MM.1S (cell line): ENCODE measurements around the gene PGA3.

Experiments
- DNase-seq: peaks from one replicate; pipeline ENCODE4 v3.0.0-alpha.2; 2015
- H2AFZ ChIP-seq: fragments of 300-600 bp; sonication (generic); 2 replicates; pipeline ENCODE4 v1.6.0; 2016; ENCODE audit warnings: antibody characterized with exemption, low read length
- H3F3A ChIP-seq: fragments of 300-600 bp; sonication (generic); 2 replicates; pipeline ENCODE4 v1.6.1; 2016; ENCODE audit warnings: mild to moderate bottlenecking, antibody characterized with exemption, low read length, moderate library complexity, mixed read lengths; ENCODE audit not compliant: insufficient read depth
- H3K27ac ChIP-seq: fragments of 300-600 bp; sonication (generic); 2 replicates; pipeline ENCODE4 v1.5.1; 2016; ENCODE audit warnings: mild to moderate bottlenecking, low read length
- H3K27me3 ChIP-seq: fragments of 300-600 bp; sonication (generic); replicated peaks from 2 replicates; pipeline ENCODE4 v1.6.0; 2016; ENCODE audit warnings: low read length; ENCODE audit not compliant: insufficient read depth
- H3K36me3 ChIP-seq: fragments of 300-600 bp; sonication (generic); replicated peaks from 2 replicates; pipeline ENCODE4 v1.6.1; 2016; ENCODE audit warnings: mild to moderate bottlenecking, low read length, mixed read lengths; ENCODE audit not compliant: insufficient read depth
- H3K4me1 ChIP-seq: fragments of 300-600 bp; sonication (generic); 2 replicates; pipeline ENCODE4 v1.6.1; 2016; ENCODE audit warnings: low read length, mixed read lengths
- H3K4me2 ChIP-seq: fragments of 300-600 bp; sonication (generic); 2 replicates; pipeline ENCODE4 v1.6.0; 2016; ENCODE audit warnings: low read depth, low read length
- H3K4me3 ChIP-seq: fragments of 300-600 bp; sonication (generic); 2 replicates; pipeline ENCODE4 v1.5.1; 2016; ENCODE audit warnings: low read length, mixed read lengths
- H3K79me2 ChIP-seq: fragments of 300-600 bp; sonication (generic); 2 replicates; pipeline ENCODE4 v1.6.1; 2016; ENCODE audit warnings: mixed run types, low read length, mixed read lengths
- H3K9ac ChIP-seq: fragments of 300-600 bp; sonication (generic); 2 replicates; pipeline ENCODE4 v1.6.1; 2016; ENCODE audit warnings: low read length, mixed read lengths
- H3K9me2 ChIP-seq: fragments of 300-600 bp; sonication (generic); replicated peaks from 2 replicates; pipeline ENCODE4 v1.6.1; 2016; ENCODE audit warnings: mild to moderate bottlenecking, low read length, mixed read lengths; ENCODE audit not compliant: insufficient read depth
- H3K9me3 ChIP-seq: fragments of 300-600 bp; sonication (generic); replicated peaks from 2 replicates; pipeline ENCODE4 v1.6.1; 2016; ENCODE audit warnings: mild to moderate bottlenecking, low read length, mixed read lengths; ENCODE audit not compliant: insufficient read depth
- H4K20me1 ChIP-seq: fragments of 300-600 bp; sonication (generic); 2 replicates; pipeline ENCODE4 v1.6.1; 2016; ENCODE audit warnings: mild to moderate bottlenecking, low read length, moderate library complexity, mixed read lengths; ENCODE audit not compliant: insufficient read depth
- EZH2 ChIP-seq: fragments of 300-600 bp; sonication (generic); optimal IDR thresholded peaks from 2 replicates; pipeline ENCODE3; 2017; ENCODE audit warnings: low read depth, mild to moderate bottlenecking, antibody characterized with exemption, low read length, mixed read lengths
- EZH2phosphoT487 ChIP-seq: fragments of 300-600 bp; sonication (generic); IDR thresholded peaks from 2 replicates; pipeline ENCODE4 v1.6.1; 2018; ENCODE audit warnings: antibody characterized with exemption, low read length
- TF ChIP-seq, protein P1 (sequence below): fragments of 300-600 bp; sonication (generic); IDR thresholded peaks from 2 replicates; pipeline ENCODE4 v1.5.1; 2016; ENCODE audit warnings: antibody characterized with exemption, low read length, mixed read lengths

The PGA3 gene

GRCh38 chr11:61195719-61196118, 7.6 kb upstream of the PGA3 start:
- H3K27ac ChIP-seq: no peak overlapping the region
- no peaks in the 10 kb centered on the region for H3K9me2 ChIP-seq
- TF ChIP-seq EZH2 (no peak), EZH2phosphoT487 (no peak)
- TF ChIP-seq, protein P1, sequence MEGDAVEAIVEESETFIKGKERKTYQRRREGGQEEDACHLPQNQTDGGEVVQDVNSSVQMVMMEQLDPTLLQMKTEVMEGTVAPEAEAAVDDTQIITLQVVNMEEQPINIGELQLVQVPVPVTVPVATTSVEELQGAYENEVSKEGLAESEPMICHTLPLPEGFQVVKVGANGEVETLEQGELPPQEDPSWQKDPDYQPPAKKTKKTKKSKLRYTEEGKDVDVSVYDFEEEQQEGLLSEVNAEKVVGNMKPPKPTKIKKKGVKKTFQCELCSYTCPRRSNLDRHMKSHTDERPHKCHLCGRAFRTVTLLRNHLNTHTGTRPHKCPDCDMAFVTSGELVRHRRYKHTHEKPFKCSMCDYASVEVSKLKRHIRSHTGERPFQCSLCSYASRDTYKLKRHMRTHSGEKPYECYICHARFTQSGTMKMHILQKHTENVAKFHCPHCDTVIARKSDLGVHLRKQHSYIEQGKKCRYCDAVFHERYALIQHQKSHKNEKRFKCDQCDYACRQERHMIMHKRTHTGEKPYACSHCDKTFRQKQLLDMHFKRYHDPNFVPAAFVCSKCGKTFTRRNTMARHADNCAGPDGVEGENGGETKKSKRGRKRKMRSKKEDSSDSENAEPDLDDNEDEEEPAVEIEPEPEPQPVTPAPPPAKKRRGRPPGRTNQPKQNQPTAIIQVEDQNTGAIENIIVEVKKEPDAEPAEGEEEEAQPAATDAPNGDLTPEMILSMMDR: no peak
- H4K20me1 ChIP-seq: no peaks in the 10 kb centered on the region
- no peaks in the 10 kb centered on the region for H3K27me3 ChIP-seq
- H2AFZ ChIP-seq: no peak overlapping the region
- H3K79me2 ChIP-seq: no peaks in the 10 kb centered on the region
- H3F3A ChIP-seq: no peaks in the 10 kb centered on the region
- no peak for DNase-seq
- H3K9ac ChIP-seq: no peak overlapping the region
- H3K36me3 ChIP-seq: no peaks in the 10 kb centered on the region
- no peak overlapping the region for H3K4me2 ChIP-seq
- H3K9me3 ChIP-seq: no peaks in the 10 kb centered on the region
- H3K4me1 ChIP-seq: no peaks in the 10 kb centered on the region
- no peak overlapping the region for H3K4me3 ChIP-seq

- Histone ChIP-seq H3F3A (no peaks in the 10 kb centered on the region), H3K27me3 (no peaks in the 10 kb centered on the region)
- no peak for TF ChIP-seq EZH2phosphoT487
- no peak for TF ChIP-seq EZH2
- TF ChIP-seq, protein P1: no peak
Measured at GRCh38 chr11:61198361-61198760, 5.0 kb upstream of the PGA3 start.

DNA sequence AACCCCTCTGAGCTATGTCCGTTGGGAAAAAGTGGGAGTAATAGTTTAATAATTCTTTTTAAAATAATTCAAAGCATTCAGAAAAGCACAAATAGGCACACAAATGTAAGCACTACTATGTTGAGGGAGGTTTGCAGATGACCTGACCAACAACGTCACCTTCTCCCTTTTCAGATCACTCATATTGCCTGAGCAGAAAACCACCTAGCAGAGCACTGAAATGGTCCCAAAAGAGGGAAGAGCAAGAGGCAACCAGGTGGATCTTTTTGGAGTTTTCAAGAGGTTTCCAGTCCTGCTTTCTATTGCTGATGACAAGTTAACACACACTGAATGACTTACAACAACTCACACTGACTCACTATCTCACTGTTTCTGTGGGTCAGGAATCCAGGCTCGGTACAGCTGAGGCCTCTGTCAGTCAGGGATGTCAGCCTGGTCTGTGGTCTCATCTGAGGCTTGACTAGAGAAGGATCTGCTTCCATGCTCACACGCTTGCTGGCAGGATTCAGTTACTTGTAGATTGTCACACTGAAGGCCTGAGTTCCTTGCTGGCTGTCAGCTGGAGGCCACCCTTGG, 4.3 kb upstream of the PGA3 start:
- H3K9me2 ChIP-seq: no peaks in the 10 kb centered on the region
- H3F3A ChIP-seq: no peaks in the 10 kb centered on the region
- H3K9ac ChIP-seq: no peak overlapping the region
- no peak overlapping the region for H3K27ac ChIP-seq
- no peak overlapping the region for H3K4me3 ChIP-seq
- no peak for DNase-seq
- no peak overlapping the region for H3K4me2 ChIP-seq
- no peaks in the 10 kb centered on the region for H3K9me3 ChIP-seq
- 0 out of 2 replicates have a peak, but pooled peaks cover 3% of the 10 kb centered on the region for H3K4me1 ChIP-seq
- no peaks in the 10 kb centered on the region for H4K20me1 ChIP-seq
- H2AFZ ChIP-seq: no peak overlapping the region
- no peak for TF ChIP-seq EZH2
- no peak for TF ChIP-seq EZH2phosphoT487
- TF ChIP-seq, protein P1: no peak
- no peaks in the 10 kb centered on the region for H3K79me2 ChIP-seq
- H3K27me3 ChIP-seq: no peaks in the 10 kb centered on the region
- no peaks in the 10 kb centered on the region for H3K36me3 ChIP-seq

More at GRCh38 chr11:61198361-61198760, 5.0 kb upstream of the PGA3 start:
- Histone ChIP-seq H3K36me3 (no peaks in the 10 kb centered on the region), H3K9me2 (no peaks in the 10 kb centered on the region), H3K79me2 (no peaks in the 10 kb centered on the region), H3K9me3 (no peaks in the 10 kb centered on the region), H2AFZ (no peak overlapping the region), H4K20me1 (no peaks in the 10 kb centered on the region), H3K4me1 (0 out of 2 replicates have a peak, but pooled peaks cover 3% of the 10 kb centered on the region), H3K4me3 (no peak overlapping the region), H3K4me2 (no peak overlapping the region), H3K9ac (no peak overlapping the region), H3K27ac (no peak overlapping the region)
- DNase-seq: no peak
